Activated CD8-positive, alpha-beta memory T cell treated with anti-CD3 and anti-CD28 coated beads, Interleukin-2, amount 10 ng/mL, durations not matched to agents 7 days and 5 days (primary cell): ENCODE measurements around the gene INPP5B. TPM values are rescaled to one million over a fixed set of nuclear protein-coding genes. Genes with fewer than 3 reads are reported as not detected.
"Not testable (repeated sequence)": the region's sequence is repeated elsewhere in the genome, so short reads cannot be mapped to it uniquely, and the experiment has no call there.

Source experiments
- ATAC-seq: fragments of 150-1000 bp; cut with Tn5 transposase; one replicate; pipeline ENCODE4 v1.10.0; 2021; ENCODE audit warnings: moderate library complexity
- CTCF ChIA-PET: fragments of 350-600 bp; sonication (Branson Sonifier 250); formaldehyde crosslinking; loops from one replicate; lab custom pipeline; 2021; ENCODE audit warnings: antibody characterized with exemption; lab: Charles Lee
- DNase-seq: peaks from one replicate; pipeline ENCODE4 v3.0.0-alpha.2; 2020
- H3K27ac Mint-ChIP-seq: one replicate; pipeline ENCODE4 v1.8.0; 2021; ENCODE audit warnings: mild to moderate bottlenecking, mixed read lengths
- H3K27me3 Mint-ChIP-seq: one replicate; pipeline ENCODE4 v1.8.0; 2021; ENCODE audit warnings: mixed read lengths
- H3K36me3 Mint-ChIP-seq: one replicate; pipeline ENCODE4 v1.8.0; 2021; ENCODE audit warnings: mild to moderate bottlenecking, mixed read lengths
- H3K4me1 Mint-ChIP-seq: one replicate; pipeline ENCODE4 v1.8.0; 2021; ENCODE audit warnings: mixed read lengths
- H3K4me3 Mint-ChIP-seq: one replicate; pipeline ENCODE4 v1.8.0; 2021; ENCODE audit warnings: mild to moderate bottlenecking, moderate library complexity, mixed read lengths
- H3K9me3 Mint-ChIP-seq: one replicate; pipeline ENCODE4 v1.8.0; 2022; ENCODE audit warnings: low read depth, mixed read lengths
- total RNA-seq, 2 experiments: library from RNA; stranded (reverse); gene quantifications; one replicate each; pipeline ENCODE4 v1.2.3, GENCODE V29; 2021

The INPP5B gene
- total RNA-seq, 2 experiments from 2014 or later = 37.6 to 39.9 TPM

- peaks cover 10% of the 10 kb centered on the region for H3K4me1 Mint-ChIP-seq
- H3K4me3 Mint-ChIP-seq, ATAC-seq, DNase-seq, H3K27ac Mint-ChIP-seq, H3K9me3 Mint-ChIP-seq, CTCF ChIA-PET, H3K27me3 Mint-ChIP-seq: not testable (repeated sequence)
- H3K36me3 Mint-ChIP-seq = peaks cover 22% of the 10 kb centered on the region
Observed at GRCh38 chr1:37897563-37897962, 49.3 kb downstream of the INPP5B start.

- CTCF ChIA-PET = interaction anchor here (1.4 kb wide), 1 partner anchor 29 kb away, joined by 3 read pairs; no protein-coding TSS in a partner anchor
- H3K27me3 Mint-ChIP-seq = no peaks in the 10 kb centered on the region
- ATAC-seq (no peak), DNase-seq (no peak)
- no peak overlapping the region for H3K27ac Mint-ChIP-seq
- peaks cover 19% of the 10 kb centered on the region for H3K36me3 Mint-ChIP-seq
- H3K4me3 Mint-ChIP-seq = no peak overlapping the region
- peaks cover 2% of the 10 kb centered on the region for H3K4me1 Mint-ChIP-seq
- H3K9me3 Mint-ChIP-seq = no peaks in the 10 kb centered on the region
Observed at GRCh38 chr1:37893673-37894072, 53.2 kb downstream of the INPP5B start.

GRCh38 chr1:37892151-37893047, 54.5 kb downstream of the INPP5B start:
- no peak for ATAC-seq
- no peak for DNase-seq
- CTCF ChIA-PET = interaction anchor here (0.7 to 1.4 kb wide), 4 partner anchors 31 to 106 kb away, joined by 3 to 5 read pairs (median 3); no protein-coding TSS in a partner anchor
- Mint-ChIP-seq H3K4me1 (peaks cover 2% of the 10 kb centered on the region), H3K27me3 (no peaks in the 10 kb centered on the region), H3K27ac (no peak overlapping the region), H3K36me3 (peaks cover 23% of the 10 kb centered on the region), H3K4me3 (no peak overlapping the region), H3K9me3 (no peaks in the 10 kb centered on the region)

GRCh38 chr1:37890378-37891014, 56.4 kb downstream of the INPP5B start:
- Mint-ChIP-seq H3K36me3 (peaks cover 37% of the 10 kb centered on the region), H3K27me3 (no peaks in the 10 kb centered on the region), H3K9me3 (no peaks in the 10 kb centered on the region), H3K4me1 (peaks cover 2% of the 10 kb centered on the region), H3K27ac (no peak overlapping the region), H3K4me3 (no peak overlapping the region)
- DNase-seq (no peak), ATAC-seq (peak; percentile 60)
- CTCF ChIA-PET = interaction anchor here (1.0 to 1.6 kb wide), 4 partner anchors 31 to 128 kb away, joined by 3 to 5 read pairs (median 4); partner anchors contain the start of gene MTF1

GRCh38 chr1:37888022-37888700, 58.7 kb downstream of the INPP5B start:
- CTCF ChIA-PET = interaction anchor here (0.6 to 2.1 kb wide), 7 partner anchors 8 to 106 kb away, joined by 3 to 6 read pairs (median 4); no protein-coding TSS in a partner anchor

GRCh38 chr1:37884145-37884544, 62.7 kb downstream of the INPP5B start:
- no peak for ATAC-seq

More at GRCh38 chr1:37888022-37888700, 58.7 kb downstream of the INPP5B start:
- no peaks in the 10 kb centered on the region for H3K27me3 Mint-ChIP-seq
- no peaks in the 10 kb centered on the region for H3K9me3 Mint-ChIP-seq
- H3K4me1 Mint-ChIP-seq = peaks cover 2% of the 10 kb centered on the region
- no peak overlapping the region for H3K4me3 Mint-ChIP-seq
- H3K27ac Mint-ChIP-seq = no peak overlapping the region
- ATAC-seq = no peak
- peaks cover 37% of the 10 kb centered on the region for H3K36me3 Mint-ChIP-seq
- no peak for DNase-seq

GRCh38 chr1:37883671-37884070, 63.2 kb downstream of the INPP5B start:
- Mint-ChIP-seq H3K4me3 (no peak overlapping the region), H3K4me1 (no peaks in the 10 kb centered on the region), H3K36me3 (peaks cover 39% of the 10 kb centered on the region), H3K27me3 (no peaks in the 10 kb centered on the region), H3K9me3 (no peaks in the 10 kb centered on the region), H3K27ac (no peak overlapping the region)
- CTCF ChIA-PET = no interaction called here
- DNase-seq (no peak), ATAC-seq (no peak)

More at GRCh38 chr1:37884145-37884544, 62.7 kb downstream of the INPP5B start:
- Mint-ChIP-seq H3K9me3 (no peaks in the 10 kb centered on the region), H3K4me1 (no peaks in the 10 kb centered on the region), H3K36me3 (peaks cover 39% of the 10 kb centered on the region), H3K27me3 (no peaks in the 10 kb centered on the region), H3K4me3 (no peak overlapping the region), H3K27ac (no peak overlapping the region)
- CTCF ChIA-PET = no interaction called here
- DNase-seq = no peak

- Mint-ChIP-seq H3K27me3 (no peaks in the 10 kb centered on the region), H3K4me1 (no peaks in the 10 kb centered on the region), H3K36me3 (peaks cover 29% of the 10 kb centered on the region), H3K4me3 (no peak overlapping the region), H3K27ac (no peak overlapping the region), H3K9me3 (no peaks in the 10 kb centered on the region)
- CTCF ChIA-PET = interaction anchor here (1.4 to 1.6 kb wide), 2 partner anchors 9 to 21 kb away, joined by 4 to 5 read pairs; partner anchors contain the start of gene MTF1
- no peak for ATAC-seq
- no peak for DNase-seq
Observed at GRCh38 chr1:37879865-37880264, 67.0 kb downstream of the INPP5B start.

- H3K9me3 Mint-ChIP-seq = no peaks in the 10 kb centered on the region
- H3K4me3 Mint-ChIP-seq = no peak overlapping the region
- H3K27me3 Mint-ChIP-seq = no peaks in the 10 kb centered on the region
- H3K27ac Mint-ChIP-seq = no peak overlapping the region
- H3K36me3 Mint-ChIP-seq = peaks cover 33% of the 10 kb centered on the region
- CTCF ChIA-PET = interaction anchor here (1.3 kb wide), 1 partner anchor 18 kb away, joined by 3 read pairs; no protein-coding TSS in a partner anchor
- H3K4me1 Mint-ChIP-seq = no peaks in the 10 kb centered on the region
- no peak for ATAC-seq
- no peak for DNase-seq
Observed at GRCh38 chr1:37878071-37878470, 68.8 kb downstream of the INPP5B start.

GRCh38 chr1:37875833-37876232, 71.0 kb downstream of the INPP5B start:
- no peak overlapping the region for H3K4me3 Mint-ChIP-seq
- no peaks in the 10 kb centered on the region for H3K4me1 Mint-ChIP-seq
- no peak overlapping the region for H3K27ac Mint-ChIP-seq
- H3K27me3 Mint-ChIP-seq = no peaks in the 10 kb centered on the region
- peaks cover 29% of the 10 kb centered on the region for H3K36me3 Mint-ChIP-seq
- H3K9me3 Mint-ChIP-seq = no peaks in the 10 kb centered on the region
- no peak for DNase-seq
- no peak for ATAC-seq
- CTCF ChIA-PET = interaction anchor here (0.7 to 1.2 kb wide), 4 partner anchors 13 to 1699 kb away, joined by 3 to 9 read pairs (median 4); partner anchors contain the start of gene MTF1

- DNase-seq = no peak
- no peaks in the 10 kb centered on the region for H3K4me1 Mint-ChIP-seq
- H3K27ac Mint-ChIP-seq = no peak overlapping the region
- no peaks in the 10 kb centered on the region for H3K9me3 Mint-ChIP-seq
- no peak for ATAC-seq
- no peak overlapping the region for H3K4me3 Mint-ChIP-seq
- peaks cover 31% of the 10 kb centered on the region for H3K36me3 Mint-ChIP-seq
- no peaks in the 10 kb centered on the region for H3K27me3 Mint-ChIP-seq
- CTCF ChIA-PET = interaction anchor here (0.8 to 1.7 kb wide), 5 partner anchors 14 to 159 kb away, joined by 3 to 7 read pairs (median 3); partner anchors contain the start of gene MTF1
Observed at GRCh38 chr1:37872692-37873091, 74.2 kb downstream of the INPP5B start.

- CTCF ChIA-PET = interaction anchor here (2.3 kb wide), 1 partner anchor 8 kb away, joined by 10 read pairs; the partner anchor contains the start of gene MTF1
- ATAC-seq (no peak), DNase-seq (no peak)
- Mint-ChIP-seq H3K9me3 (no peaks in the 10 kb centered on the region), H3K4me3 (no peak overlapping the region), H3K4me1 (peaks cover 4% of the 10 kb centered on the region), H3K27me3 (no peaks in the 10 kb centered on the region), H3K27ac (no peak overlapping the region), H3K36me3 (peaks cover 28% of the 10 kb centered on the region)
Observed at GRCh38 chr1:37868466-37868865, 78.4 kb downstream of the INPP5B start.

- no peak overlapping the region for H3K27ac Mint-ChIP-seq
- no peak for DNase-seq
- CTCF ChIA-PET = no interaction called here
- peaks cover 4% of the 10 kb centered on the region for H3K4me1 Mint-ChIP-seq
- no peak for ATAC-seq
- H3K36me3 Mint-ChIP-seq = peaks cover 29% of the 10 kb centered on the region
- no peaks in the 10 kb centered on the region for H3K27me3 Mint-ChIP-seq
- no peaks in the 10 kb centered on the region for H3K9me3 Mint-ChIP-seq
- no peak overlapping the region for H3K4me3 Mint-ChIP-seq
Observed at GRCh38 chr1:37867784-37868183, 79.1 kb downstream of the INPP5B start.
